HFFc6 (cell line): ENCODE results near the gene SRM. TPM values are rescaled to one million over a fixed set of nuclear protein-coding genes. Genes with fewer than 3 reads are reported as not detected.

Experiments used
- DNase-seq: peaks from one replicate; pipeline ENCODE4 v3.0.0-alpha.2; 2018
- H3K27ac Mint-ChIP-seq: 2 replicates; pipeline ENCODE4 v1.8.0; 2020; ENCODE audit warnings: mild to moderate bottlenecking, mixed read lengths
- H3K27me3 Mint-ChIP-seq: 2 replicates; pipeline ENCODE4 v1.8.0; 2021; ENCODE audit warnings: mild to moderate bottlenecking, moderate library complexity, mixed read lengths; ENCODE audit not compliant: insufficient read depth
- H3K36me3 Mint-ChIP-seq: 2 replicates; pipeline ENCODE4 v1.8.0; 2021; ENCODE audit warnings: low read depth, mixed read lengths
- H3K4me1 Mint-ChIP-seq: 2 replicates; pipeline ENCODE4 v1.8.0; 2020; ENCODE audit warnings: low read depth, mixed read lengths
- H3K4me3 Mint-ChIP-seq: 2 replicates; pipeline ENCODE4 v1.8.0; 2020; ENCODE audit warnings: mild to moderate bottlenecking, moderate library complexity, mixed read lengths
- H3K9me3 Mint-ChIP-seq: 2 replicates; pipeline ENCODE4 v1.8.0; 2020; ENCODE audit warnings: mild to moderate bottlenecking, mixed read lengths
- total RNA-seq, 6 experiments: library from RNA; stranded (reverse); fragmentation: NEBNext Ultra II Directional; extraction: Animal tissue kit (Norgen Biotek cat#: 25700); gene quantifications; 2 replicates in 1 of 6; 3 replicates in 5 of 6; pipeline ENCODE4 v1.2.3, GENCODE V29; 2021
- TF ChIP-seq, protein P1 (sequence below): fragments of 200-600 bp; sonication (generic); IDR thresholded peaks from 2 replicates; pipeline ENCODE4 v1.5.0; 2021; ENCODE audit warnings: antibody characterized with exemption, mild to moderate bottlenecking

The SRM gene
- total RNA-seq, 6 experiments from 2014 or later, result 262 to 308 (median 295) TPM

GRCh38 chr1:11055676-11056075 is 4.1 kb downstream of the SRM start:
- Mint-ChIP-seq H3K4me3 (no peak overlapping the region), H3K27me3 (peaks cover 4% of the 10 kb centered on the region), H3K36me3 (peaks cover 16% of the 10 kb centered on the region), H3K9me3 (no peaks in the 10 kb centered on the region), H3K4me1 (peaks cover 7% of the 10 kb centered on the region), H3K27ac (no peak overlapping the region)
- TF ChIP-seq, protein P1, sequence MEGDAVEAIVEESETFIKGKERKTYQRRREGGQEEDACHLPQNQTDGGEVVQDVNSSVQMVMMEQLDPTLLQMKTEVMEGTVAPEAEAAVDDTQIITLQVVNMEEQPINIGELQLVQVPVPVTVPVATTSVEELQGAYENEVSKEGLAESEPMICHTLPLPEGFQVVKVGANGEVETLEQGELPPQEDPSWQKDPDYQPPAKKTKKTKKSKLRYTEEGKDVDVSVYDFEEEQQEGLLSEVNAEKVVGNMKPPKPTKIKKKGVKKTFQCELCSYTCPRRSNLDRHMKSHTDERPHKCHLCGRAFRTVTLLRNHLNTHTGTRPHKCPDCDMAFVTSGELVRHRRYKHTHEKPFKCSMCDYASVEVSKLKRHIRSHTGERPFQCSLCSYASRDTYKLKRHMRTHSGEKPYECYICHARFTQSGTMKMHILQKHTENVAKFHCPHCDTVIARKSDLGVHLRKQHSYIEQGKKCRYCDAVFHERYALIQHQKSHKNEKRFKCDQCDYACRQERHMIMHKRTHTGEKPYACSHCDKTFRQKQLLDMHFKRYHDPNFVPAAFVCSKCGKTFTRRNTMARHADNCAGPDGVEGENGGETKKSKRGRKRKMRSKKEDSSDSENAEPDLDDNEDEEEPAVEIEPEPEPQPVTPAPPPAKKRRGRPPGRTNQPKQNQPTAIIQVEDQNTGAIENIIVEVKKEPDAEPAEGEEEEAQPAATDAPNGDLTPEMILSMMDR, result no peak
- no peak for DNase-seq

DNA sequence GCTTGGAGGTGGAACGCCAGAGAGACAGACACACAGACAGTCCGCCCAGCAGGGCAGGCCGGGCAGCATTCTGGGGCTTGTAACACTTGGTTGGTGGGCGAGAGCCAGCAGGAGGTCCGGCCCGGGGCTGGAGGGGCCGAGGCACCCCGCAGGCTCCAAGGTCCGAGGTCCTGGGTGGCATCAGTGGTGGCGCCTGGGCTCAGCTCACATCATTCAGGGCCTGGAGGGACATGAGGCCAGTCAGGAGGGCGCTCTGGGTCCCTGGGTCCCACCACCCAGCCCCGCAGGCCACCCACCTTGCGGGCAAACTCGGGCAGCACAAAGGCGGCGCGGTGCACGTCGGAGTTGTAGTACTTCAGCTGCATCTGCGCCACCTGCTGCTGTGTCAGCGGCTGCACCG is 5.2 kb downstream of the SRM start:
- H3K27ac Mint-ChIP-seq, result no peak overlapping the region
- no peak overlapping the region for H3K4me3 Mint-ChIP-seq
- H3K36me3 Mint-ChIP-seq, result peaks cover 16% of the 10 kb centered on the region

DNA sequence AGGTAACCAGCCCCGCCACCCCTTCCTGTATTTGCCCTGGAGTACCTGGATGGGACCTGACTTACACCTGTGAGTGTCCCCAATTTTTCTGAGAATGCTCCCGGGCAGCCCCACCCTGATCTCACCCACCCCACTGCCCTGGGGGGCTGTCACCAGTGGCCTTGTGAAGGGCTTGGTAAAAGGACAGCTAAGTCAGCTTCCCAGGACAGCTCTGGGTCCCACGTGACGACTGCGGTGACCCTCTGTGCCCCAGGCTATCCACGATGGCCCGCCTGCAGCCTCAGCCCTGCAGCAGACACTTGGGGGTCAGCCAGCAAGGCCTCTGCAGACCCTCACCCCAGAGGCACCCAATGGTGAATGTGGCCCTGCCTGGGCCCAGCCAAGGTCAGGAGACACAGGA is 5.6 kb downstream of the SRM start:
- TF ChIP-seq, protein P1, result no peak
- peaks cover 14% of the 10 kb centered on the region for H3K36me3 Mint-ChIP-seq
- no peak overlapping the region for H3K27ac Mint-ChIP-seq
- H3K9me3 Mint-ChIP-seq, result no peaks in the 10 kb centered on the region
- no peak for DNase-seq
- no peak overlapping the region for H3K4me3 Mint-ChIP-seq
- peaks cover 4% of the 10 kb centered on the region; the same call in 1 of the 2 replicates for H3K4me1 Mint-ChIP-seq
- H3K27me3 Mint-ChIP-seq, result peaks cover 4% of the 10 kb centered on the region

More for the DNA sequence above, 5.2 kb downstream of the SRM start:
- DNase-seq, result no peak
- TF ChIP-seq, protein P1, result no peak
- Mint-ChIP-seq H3K4me1 (peaks cover 4% of the 10 kb centered on the region; the same call in 1 of the 2 replicates), H3K27me3 (peaks cover 4% of the 10 kb centered on the region), H3K9me3 (no peaks in the 10 kb centered on the region)

DNA sequence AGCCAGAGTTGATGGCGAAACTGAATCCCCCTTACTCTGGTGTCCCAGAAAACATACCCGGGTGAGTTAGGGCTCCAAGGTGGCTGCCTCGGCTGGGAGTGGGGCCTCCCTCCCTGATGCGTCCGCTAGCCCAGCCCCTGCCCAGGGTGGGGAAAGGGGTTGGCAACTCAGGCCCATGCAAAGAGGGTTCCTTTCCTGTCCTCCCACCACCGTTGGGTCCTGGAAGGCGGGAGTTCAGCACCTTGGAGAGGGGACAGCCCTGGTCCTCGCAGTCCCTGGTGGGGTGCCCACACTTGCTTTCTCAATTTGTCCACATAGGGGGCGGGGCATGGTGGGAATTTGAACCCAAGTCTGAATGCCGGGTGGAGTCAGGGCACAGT is 6.1 kb downstream of the SRM start:
- H3K27me3 Mint-ChIP-seq, result peaks cover 4% of the 10 kb centered on the region
- DNase-seq, result peak; percentile 15
- no peak overlapping the region for H3K4me3 Mint-ChIP-seq
- H3K36me3 Mint-ChIP-seq, result peaks cover 10% of the 10 kb centered on the region
- TF ChIP-seq, protein P1, result no peak
- no peaks in the 10 kb centered on the region for H3K9me3 Mint-ChIP-seq
- no peak overlapping the region for H3K27ac Mint-ChIP-seq
- peaks cover 4% of the 10 kb centered on the region; the same call in 1 of the 2 replicates for H3K4me1 Mint-ChIP-seq

- Mint-ChIP-seq H3K9me3 (no peaks in the 10 kb centered on the region), H3K36me3 (peaks cover 5% of the 10 kb centered on the region), H3K27me3 (peaks cover 4% of the 10 kb centered on the region), H3K4me1 (peaks cover 4% of the 10 kb centered on the region; the same call in 1 of the 2 replicates), H3K27ac (no peak overlapping the region), H3K4me3 (no peak overlapping the region)
- TF ChIP-seq, protein P1, result no peak
- no peak for DNase-seq
Measured at GRCh38 chr1:11052839-11053757, 6.7 kb downstream of the SRM start.
